WI38 (cell line): ENCODE measurements around the gene DOCK1.

Source experiments
- H3K4me3 ChIP-seq: 2 replicates; pipeline ENCODE4 v1.5.1; 2011; ENCODE audit warnings: low read depth, mild to moderate bottlenecking, control low read depth, low read length
- TF ChIP-seq, protein P1 (sequence below): IDR thresholded peaks from 2 replicates; pipeline ENCODE4 v1.5.1; 2012; ENCODE audit warnings: low read depth, mild to moderate bottlenecking, control low read depth, low read length

Gene DOCK1

GRCh38 chr10:127279334-127279774 is 374.1 kb downstream of the DOCK1 start:
- H3K4me3 ChIP-seq: no peak overlapping the region
- TF ChIP-seq, protein P1, sequence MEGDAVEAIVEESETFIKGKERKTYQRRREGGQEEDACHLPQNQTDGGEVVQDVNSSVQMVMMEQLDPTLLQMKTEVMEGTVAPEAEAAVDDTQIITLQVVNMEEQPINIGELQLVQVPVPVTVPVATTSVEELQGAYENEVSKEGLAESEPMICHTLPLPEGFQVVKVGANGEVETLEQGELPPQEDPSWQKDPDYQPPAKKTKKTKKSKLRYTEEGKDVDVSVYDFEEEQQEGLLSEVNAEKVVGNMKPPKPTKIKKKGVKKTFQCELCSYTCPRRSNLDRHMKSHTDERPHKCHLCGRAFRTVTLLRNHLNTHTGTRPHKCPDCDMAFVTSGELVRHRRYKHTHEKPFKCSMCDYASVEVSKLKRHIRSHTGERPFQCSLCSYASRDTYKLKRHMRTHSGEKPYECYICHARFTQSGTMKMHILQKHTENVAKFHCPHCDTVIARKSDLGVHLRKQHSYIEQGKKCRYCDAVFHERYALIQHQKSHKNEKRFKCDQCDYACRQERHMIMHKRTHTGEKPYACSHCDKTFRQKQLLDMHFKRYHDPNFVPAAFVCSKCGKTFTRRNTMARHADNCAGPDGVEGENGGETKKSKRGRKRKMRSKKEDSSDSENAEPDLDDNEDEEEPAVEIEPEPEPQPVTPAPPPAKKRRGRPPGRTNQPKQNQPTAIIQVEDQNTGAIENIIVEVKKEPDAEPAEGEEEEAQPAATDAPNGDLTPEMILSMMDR: no peak

DNA sequence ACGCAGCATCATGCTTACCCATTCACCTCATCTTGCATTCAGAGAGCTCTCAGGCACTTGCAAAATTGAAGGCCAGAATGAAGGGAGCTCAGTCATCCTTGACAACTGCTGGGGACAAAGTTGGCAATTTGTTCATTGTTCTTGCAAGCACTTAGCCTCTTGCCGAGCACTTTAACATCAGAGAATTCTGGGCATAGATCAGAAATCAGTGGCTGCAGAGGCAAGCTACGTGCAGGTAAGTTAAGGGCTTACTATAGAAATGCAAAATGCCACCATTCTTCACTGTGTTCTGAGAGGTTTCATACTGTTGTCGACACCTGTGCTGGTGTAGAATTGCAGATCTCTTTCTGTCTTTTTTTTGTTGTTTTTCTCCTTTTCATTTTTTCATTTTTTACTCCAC is 375.2 kb downstream of the DOCK1 start:
- no peak overlapping the region for H3K4me3 ChIP-seq
- TF ChIP-seq, protein P1: no peak

- H3K4me3 ChIP-seq: no peak overlapping the region
- TF ChIP-seq, protein P1: no peak
Measured at GRCh38 chr10:127283017-127283416, 377.8 kb downstream of the DOCK1 start.

- H3K4me3 ChIP-seq: no peak overlapping the region
- TF ChIP-seq, protein P1: no peak
Measured at GRCh38 chr10:127283576-127283975, 378.3 kb downstream of the DOCK1 start.

- H3K4me3 ChIP-seq: no peak overlapping the region
- TF ChIP-seq, protein P1: no peak
Measured at GRCh38 chr10:127290850-127291249, 385.6 kb downstream of the DOCK1 start.

DNA sequence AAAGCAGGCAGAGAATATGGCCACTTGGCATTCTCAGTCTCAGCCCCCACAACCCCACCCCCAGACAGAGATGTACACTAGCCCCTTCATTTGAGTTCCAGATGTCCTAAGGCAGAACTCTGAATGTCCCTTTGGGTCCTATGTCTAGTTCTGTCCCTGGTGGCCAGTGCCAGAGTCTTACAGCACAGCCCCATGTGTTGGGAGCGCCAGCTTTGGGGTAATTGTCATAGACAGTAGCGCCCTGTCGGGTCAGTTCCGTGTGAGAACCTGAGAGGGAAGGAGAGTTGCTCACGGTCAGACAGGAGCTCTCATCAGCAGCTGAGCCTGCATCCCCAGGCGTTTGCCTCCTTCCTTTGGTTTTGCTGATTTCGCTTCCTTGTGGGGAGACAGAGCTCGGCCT is 386.1 kb downstream of the DOCK1 start:
- TF ChIP-seq, protein P1: no peak
- no peak overlapping the region for H3K4me3 ChIP-seq

DNA sequence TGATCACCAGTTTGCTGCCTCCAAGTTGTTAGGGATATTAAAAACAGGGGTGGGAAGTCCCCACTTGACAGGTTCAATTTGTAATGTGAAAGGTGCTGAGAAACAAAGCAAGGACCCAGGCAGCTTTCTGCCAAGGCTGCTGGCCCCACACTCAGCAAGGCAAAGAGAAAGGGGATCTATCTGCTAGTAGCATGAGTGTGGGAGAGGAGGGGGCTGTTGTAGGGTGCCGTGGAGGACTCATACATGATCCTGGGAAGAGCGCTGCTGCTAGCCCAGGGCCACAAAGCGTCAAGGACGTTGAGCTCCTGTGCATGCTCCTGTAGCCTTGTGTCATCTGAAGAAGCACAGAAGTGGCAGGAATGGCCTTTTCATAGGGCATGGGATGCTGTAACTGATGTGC is 387.7 kb downstream of the DOCK1 start:
- no peak overlapping the region for H3K4me3 ChIP-seq
- TF ChIP-seq, protein P1: no peak
